Right ventricle myocardium superior (tissue), 1 donor: ENCODE data around the gene C11orf65. TPM values are rescaled to one million over a fixed set of nuclear protein-coding genes. Genes with fewer than 3 reads are reported as not detected.
"Not testable (repeated sequence)": the region's sequence is repeated elsewhere in the genome, so short reads cannot be mapped to it uniquely, and the experiment has no call there.

Experiments
- ATAC-seq: fragments of 200-7000 bp; cut with Tn5 transposase; one replicate; pipeline ENCODE4 v1.9.1; 2020; ENCODE audit warnings: mild to moderate bottlenecking; ENCODE audit not compliant: poor library complexity
- DNase-seq: peaks from one replicate; pipeline ENCODE4 v3.0.0-alpha.2; 2020
- intact Hi-C: fragments of 100-400 bp; cut with DNase I; formaldehyde crosslinking; loops from one replicate; pipeline ENCODE4 v1.11.2; 2022
- total RNA-seq: library from RNA; stranded (reverse); fragmentation: NEBNext Ultra II Directional; extraction: Animal tissue kit (Norgen Biotek cat#: 25700); gene quantifications from one replicate; pipeline ENCODE4 v1.2.1, GENCODE V29; 2021
- donor health status: DM: no; HTN: yes; CAD: no; lungs with severe emphysema.

C11orf65 gene
- total RNA-seq, 1 donor from 2014 or later: 0.56 TPM

DNA sequence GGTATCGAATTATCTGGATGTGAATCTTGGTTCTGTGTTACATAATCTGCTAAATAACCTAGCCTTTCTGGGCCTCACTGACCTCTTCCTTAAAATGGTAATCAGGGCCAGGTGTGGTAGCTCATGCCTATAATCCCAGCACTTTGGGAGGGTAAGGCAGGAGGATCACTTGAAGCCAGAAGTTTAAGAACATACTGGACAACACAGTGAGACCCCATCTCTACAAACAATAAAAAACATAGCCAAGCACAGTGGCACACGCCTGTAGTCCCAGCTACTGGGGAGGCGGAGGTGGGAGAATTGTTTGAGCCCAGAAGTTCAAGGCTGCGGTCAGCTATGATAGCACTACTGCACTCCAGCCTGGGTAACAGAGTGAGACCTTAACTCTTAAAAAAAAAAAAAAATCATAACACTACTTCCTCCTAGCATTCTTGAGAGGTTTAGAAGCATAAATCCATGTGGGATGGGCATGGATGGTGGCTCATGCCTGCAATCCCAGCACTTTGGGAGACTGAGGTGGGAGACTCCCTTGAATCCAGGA is 72.5 kb downstream of the C11orf65 start:
- ATAC-seq (no peak), DNase-seq (no peak)
- intact Hi-C loops: no loop called here

DNA sequence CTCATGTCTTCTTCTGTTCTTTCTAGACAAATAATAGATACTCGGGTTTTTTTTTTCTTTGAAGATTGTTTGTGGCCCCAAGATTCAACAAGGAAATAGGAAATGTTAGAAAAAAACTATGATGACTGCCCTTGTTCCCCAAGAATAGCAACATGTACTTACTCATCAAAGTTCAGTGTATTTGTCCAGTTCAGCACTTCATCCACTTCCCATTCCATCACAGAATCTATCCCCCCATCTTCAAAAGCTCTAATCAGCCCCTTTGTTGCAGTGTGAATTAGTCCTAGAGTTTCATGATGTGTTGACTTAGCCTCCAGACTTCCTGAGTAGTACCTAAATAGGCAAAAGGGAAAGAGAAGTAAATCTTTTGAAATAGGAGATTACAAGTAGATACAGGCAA is 74.3 kb downstream of the C11orf65 start:
- no peak for DNase-seq
- ATAC-seq: no peak
- intact Hi-C loops: no loop called here

DNA sequence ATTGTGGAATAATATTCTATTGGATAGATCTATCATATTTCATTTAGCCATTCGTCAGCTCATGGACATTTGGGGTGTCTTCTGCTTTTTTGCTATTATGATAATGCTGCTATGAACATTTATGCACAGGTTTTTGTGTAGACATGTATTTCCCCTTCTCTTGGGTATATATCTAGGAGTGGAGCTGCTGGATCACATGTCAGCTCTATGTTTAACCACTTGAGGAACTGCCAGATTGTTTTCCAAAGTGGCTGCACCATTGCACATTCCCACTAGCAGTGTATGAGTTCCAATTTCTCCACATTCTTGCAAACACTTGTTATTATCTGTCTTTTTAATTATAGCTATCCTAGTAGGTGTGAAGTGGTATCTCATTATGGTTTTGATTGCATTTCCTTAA is 75.0 kb downstream of the C11orf65 start:
- ATAC-seq (peak; percentile 61), DNase-seq (no peak)
- intact Hi-C loops: no loop called here

DNA sequence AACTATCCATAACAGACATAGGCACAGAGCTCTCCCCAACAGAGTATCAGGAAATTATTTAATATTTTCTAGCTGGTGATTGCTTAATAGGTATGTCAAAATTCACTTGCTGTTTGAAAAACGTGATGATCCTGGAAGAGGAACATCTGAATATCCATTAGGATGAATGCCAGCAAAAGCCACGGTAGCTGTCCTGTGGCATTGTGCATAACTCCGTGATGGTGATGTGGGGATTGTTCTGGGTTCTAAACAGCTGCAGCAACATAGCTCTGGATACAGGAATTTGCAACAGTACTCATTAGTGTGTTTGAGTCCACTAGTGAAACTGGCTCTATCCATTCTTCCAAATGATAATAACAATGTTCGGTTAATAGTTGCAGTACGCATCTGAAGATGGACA is 78.8 kb downstream of the C11orf65 start:
- ATAC-seq (no peak), DNase-seq (no peak)
- intact Hi-C loops: no loop called here

GRCh38 chr11:108373505-108373904 is 93.8 kb downstream of the C11orf65 start:
- intact Hi-C loops, ATAC-seq, DNase-seq: not testable (repeated sequence)

GRCh38 chr11:108370990-108371389 is 96.3 kb downstream of the C11orf65 start:
- ATAC-seq: no peak

DNA sequence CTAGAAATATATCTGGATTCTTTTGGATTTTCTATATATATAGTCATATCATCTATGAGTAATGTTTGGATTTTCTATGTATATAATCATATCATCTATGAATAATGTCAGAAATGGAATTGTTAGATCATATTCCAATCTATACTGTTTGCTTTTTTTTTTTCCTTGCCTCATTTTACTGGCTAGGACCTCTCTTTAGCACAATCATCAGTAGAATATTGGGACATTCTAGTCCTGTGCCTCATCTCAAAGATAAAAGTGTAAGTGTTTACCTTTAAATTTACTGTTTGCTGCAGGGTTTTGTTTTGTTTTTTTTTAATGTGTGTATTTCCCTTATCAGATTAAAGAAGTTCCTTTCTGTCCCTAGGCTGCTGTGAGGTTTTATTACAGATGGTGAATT is 97.0 kb downstream of the C11orf65 start:
- ATAC-seq: no peak
- DNase-seq: no peak
- intact Hi-C loops: no loop called here

More at GRCh38 chr11:108370990-108371389, 96.3 kb downstream of the C11orf65 start:
- intact Hi-C loops: no loop called here
- DNase-seq: no peak

DNA sequence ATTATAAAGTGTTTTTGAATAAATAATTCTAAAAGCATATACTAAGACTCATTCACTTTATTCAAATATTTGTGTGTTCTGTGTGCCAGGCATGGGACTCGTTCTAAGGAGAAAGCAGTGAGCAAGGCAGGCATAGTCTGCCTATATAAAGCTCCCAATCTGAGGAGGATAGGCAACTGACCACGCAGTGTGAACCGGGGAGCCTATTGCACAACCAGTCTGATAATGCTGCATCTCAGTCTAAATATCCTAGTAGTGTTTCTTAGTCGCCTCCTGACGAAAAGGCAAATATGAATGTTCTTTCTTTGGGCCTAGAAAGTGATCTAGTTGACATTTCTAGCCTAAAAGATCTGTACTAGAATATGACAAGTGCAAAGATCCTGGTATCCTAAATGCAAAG is 98.3 kb downstream of the C11orf65 start:
- intact Hi-C loops: no loop called here
- no peak for DNase-seq
- ATAC-seq: no peak

GRCh38 chr11:108368134-108368533 is 99.2 kb downstream of the C11orf65 start:
- DNase-seq: no peak
- peak; percentile 15 for ATAC-seq
- intact Hi-C loops: no loop called here

GRCh38 chr11:108364159-108364558 is 103.2 kb downstream of the C11orf65 start:
- DNase-seq: no peak
- intact Hi-C loops: no loop called here
- no peak for ATAC-seq

DNA sequence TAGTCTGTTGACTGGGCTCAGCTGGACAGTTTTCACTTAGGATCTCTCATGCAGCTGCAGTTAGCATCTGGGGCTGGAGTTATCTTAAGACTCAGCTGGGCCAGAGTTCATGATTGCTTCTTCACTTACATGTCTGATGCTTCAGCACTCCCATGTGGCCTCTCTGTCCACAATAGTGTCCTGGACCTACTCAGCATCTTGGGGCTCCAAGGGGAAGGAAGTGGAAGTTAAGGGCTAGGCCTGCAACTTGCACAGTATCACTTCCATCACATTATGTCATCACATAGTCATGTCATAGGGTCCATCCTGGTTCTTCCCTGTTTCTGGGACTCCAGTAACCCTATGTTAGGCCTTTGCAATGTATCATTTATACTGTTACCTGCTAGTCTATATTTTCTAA is 115.9 kb downstream of the C11orf65 start:
- ATAC-seq: no peak
- DNase-seq: no peak
- intact Hi-C loops: no loop called here

DNA sequence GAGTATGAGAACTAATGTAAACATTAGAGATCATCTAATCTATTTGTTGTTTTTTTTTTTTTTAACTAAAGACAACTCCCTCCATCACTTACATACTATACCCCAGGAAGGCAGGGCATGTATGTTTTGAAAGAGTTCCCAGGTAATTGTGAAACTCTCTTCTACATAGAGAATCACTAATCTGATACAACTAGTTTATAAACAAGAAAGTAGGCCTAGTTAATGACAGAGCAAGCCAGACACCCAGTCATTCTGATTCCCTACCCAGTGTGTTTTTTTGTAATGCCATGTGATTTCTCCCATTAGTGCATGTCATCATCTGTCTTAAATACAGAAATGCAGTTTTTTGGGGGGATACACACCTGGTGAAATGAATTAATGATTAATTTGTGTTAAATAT is 120.9 kb downstream of the C11orf65 start:
- intact Hi-C loops: no loop called here
- DNase-seq (no peak), ATAC-seq (no peak)

DNA sequence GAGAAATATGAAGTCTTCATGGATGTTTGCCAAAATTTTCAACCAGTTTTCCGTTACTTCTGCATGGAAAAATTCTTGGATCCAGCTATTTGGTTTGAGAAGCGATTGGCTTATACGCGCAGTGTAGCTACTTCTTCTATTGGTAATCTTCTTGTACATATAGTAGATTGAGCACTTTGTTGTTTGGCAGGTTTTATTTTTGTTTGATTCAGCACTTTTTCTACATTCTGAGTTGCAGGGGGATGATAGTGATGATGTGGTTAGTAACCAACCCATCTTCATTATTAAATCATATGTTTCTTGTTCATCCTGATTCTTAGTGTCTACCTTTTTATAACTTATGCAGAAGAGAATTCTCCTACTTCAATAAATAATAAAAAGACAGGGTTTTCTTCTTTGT is 121.6 kb downstream of the C11orf65 start:
- no peak for DNase-seq
- ATAC-seq: no peak
- intact Hi-C loops: no loop called here

GRCh38 chr11:108343714-108344113 is 123.6 kb downstream of the C11orf65 start:
- intact Hi-C loops: no loop called here
- ATAC-seq (no peak), DNase-seq (no peak)

- DNase-seq: no peak
- ATAC-seq: no peak
- intact Hi-C loops: no loop called here
These were observed 125.7 kb downstream of the C11orf65 start for GRCh38 chr11:108341654-108342053.

GRCh38 chr11:108340973-108341372 is 126.4 kb downstream of the C11orf65 start:
- intact Hi-C loops: no loop called here
- DNase-seq (no peak), ATAC-seq (no peak)

DNA sequence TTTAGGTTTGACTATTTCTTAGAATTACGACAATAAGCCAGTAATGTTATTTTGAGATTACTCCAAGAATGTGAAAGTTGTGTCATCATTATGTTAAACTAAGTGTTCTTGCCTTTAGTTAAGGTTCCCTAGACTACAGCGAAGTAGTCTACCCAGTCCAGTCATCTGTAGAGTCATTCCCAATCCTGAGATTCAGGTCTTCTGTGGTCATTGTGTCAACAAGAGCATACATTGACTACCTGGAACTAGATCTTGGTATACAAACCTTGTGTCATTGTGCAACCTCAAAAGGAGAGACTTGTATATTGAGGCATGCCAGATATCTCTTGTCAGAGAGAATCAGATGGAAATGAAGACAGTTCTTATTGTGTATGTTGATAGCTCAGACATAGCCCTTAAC is 128.6 kb downstream of the C11orf65 start:
- no peak for DNase-seq
- no peak for ATAC-seq
- intact Hi-C loops: no loop called here

GRCh38 chr11:108333403-108333899 is 133.9 kb downstream of the C11orf65 start:
- intact Hi-C loops: no loop called here
- ATAC-seq (no peak), DNase-seq (no peak)
